HPDE6-E6E7 (cell line): Measurements from ENCODE around the gene RHOC.

Experiments
- DNase-seq: peaks from one replicate; pipeline ENCODE4 v3.0.0; 2011; ENCODE audit warnings: missing footprints; ENCODE audit errors: extremely low spot score

Gene RHOC

DNA sequence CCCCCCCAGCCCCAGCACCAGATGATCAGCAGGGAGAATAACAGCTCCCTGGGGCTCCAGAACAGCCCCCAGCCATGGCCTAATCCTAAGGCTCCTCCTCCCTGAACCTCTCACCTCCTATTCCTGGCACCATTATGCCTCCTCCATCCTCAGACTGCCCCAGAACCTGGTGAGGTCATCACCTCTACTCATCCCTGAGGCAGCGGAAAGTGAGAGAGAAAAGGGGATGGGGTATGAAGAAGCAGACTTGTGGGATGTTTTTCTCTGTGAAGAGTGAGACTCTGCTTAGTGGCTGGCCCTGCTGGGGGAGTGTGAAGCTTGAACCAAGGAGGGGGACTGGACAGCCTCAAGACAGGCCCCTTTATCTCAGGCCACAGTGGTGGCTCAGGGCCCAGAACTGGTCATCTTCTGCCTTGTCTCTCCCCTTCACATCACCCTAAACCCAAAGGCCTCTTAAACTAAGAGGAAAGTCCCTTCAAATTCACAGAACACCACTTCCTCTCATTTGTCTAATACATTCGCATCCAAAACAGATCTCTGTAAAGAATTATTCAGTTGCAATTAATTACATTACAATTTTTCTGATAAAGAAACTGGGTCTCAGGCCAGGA lies 10.4 kb upstream of the RHOC start:
- no peak for DNase-seq

GRCh38 chr1:112716133-112716720 lies 9.3 kb upstream of the RHOC start:
- DNase-seq: peak; percentile 85

GRCh38 chr1:112715264-112716053 lies 8.5 kb upstream of the RHOC start, which contains the start of gene PPM1J:
Gene PPM1J, minus strand, starts transcription at chr1:112715332. Its CDS starts 31 bp downstream, at chr1:112715301.
- DNase-seq: peak; percentile 88

GRCh38 chr1:112714313-112715263 lies 7.7 kb upstream of the RHOC start:
- DNase-seq: no peak

DNA sequence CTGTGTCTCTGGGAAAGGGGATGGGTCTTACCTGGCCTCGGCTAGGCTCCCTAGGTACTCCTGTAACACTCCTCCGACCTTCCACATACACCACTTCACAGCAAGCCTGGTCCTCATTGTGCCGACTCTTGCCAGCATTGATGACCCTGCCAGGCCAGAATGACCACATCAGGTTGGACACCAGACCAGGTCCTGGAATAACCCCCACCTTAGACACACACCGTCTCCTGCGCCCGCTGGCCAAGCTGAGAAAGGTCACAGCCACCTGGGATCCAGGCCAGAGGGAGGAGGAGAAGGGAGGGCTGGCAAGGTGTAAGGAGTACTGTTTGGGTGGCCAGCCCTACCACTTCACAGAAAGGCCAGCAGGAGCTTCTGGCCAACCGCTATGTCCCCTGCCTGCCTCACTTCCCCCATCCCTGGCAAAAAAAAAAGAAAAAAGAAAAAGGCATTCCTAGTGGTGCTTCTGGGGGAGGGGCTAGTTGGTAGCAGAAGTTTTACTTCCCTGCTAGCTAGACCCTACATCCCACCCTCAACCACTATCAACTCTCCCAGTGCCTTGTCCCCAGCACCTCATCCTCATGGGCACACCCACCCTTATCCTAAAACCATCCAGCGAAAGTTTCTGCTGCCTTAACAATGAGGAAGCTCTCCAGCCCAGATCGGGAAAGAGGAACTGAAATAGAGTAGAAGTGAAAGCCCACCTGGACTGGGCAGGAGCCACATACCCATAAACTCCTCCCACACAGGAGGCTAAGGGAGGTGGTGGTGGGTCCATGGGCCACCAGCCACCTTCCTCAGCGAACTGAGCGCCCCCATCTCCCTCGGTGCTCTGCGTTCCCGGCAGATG lies 6.8 kb upstream of the RHOC start:
- DNase-seq: no peak

- no peak for DNase-seq
Observed at GRCh38 chr1:112712701-112713128, 5.8 kb upstream of the RHOC start.

DNA sequence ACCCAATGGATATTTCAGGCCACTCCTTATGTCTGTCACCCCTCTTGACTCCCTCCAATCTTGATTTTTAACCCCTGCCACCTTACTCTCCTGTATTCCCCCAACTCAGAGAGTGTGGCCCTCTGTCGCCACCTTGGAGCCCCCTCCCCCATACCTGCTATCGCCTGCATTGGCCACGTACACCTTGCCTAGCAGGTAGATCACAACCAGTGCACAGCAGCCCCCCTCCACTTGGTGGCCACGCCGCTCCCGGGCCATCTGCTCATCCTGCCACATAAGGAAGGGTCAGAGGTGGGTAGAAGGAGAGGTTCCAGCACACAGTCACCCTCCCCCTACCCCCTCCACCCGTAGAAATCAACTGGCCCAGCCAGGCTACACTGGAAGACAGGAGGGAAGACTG lies 5.3 kb upstream of the RHOC start:
- DNase-seq: no peak

DNA sequence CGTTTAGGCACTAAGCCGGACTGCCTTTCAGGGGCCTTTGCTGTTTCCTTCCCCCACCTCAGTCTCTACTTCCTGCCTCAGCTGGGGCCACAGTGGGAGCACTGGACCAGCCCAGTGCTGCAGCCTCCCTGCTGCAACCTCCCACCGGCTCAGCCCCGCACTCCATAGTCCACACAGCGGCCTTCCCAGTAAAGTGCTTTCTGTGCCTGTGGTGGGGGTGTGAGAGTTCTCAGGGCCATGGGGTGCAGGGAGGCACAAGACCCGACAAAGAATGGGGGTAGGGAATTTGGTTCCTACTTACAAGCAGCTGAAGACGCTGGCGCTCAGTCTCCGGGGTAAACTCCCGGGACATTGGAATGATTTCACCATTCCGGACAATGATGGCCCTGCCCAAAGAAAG lies 4.7 kb upstream of the RHOC start:
- no peak for DNase-seq

- no peak for DNase-seq
Observed at GRCh38 chr1:112711041-112711440, 4.1 kb upstream of the RHOC start.

GRCh38 chr1:112710586-112710985 lies 3.7 kb upstream of the RHOC start:
- no peak for DNase-seq

DNA sequence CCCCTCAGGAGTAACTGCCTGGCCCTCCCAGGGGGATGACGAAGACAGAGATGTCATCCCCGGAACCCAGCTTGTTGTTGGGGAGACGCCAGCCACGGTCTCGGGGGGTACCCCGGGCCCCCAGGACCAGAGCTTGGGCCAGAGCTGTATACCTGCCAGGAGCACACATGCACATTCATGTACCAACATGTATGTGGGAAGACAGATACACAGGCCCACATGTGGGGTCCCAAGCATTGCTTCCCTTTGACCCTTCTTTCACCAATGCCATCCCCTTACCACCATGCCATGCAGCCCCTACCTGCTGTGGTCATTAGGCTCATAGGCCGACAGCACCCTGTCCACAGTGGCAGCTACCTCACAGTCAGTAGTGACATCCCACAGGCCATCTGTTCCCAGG lies 3.2 kb upstream of the RHOC start:
- no peak for DNase-seq

DNA sequence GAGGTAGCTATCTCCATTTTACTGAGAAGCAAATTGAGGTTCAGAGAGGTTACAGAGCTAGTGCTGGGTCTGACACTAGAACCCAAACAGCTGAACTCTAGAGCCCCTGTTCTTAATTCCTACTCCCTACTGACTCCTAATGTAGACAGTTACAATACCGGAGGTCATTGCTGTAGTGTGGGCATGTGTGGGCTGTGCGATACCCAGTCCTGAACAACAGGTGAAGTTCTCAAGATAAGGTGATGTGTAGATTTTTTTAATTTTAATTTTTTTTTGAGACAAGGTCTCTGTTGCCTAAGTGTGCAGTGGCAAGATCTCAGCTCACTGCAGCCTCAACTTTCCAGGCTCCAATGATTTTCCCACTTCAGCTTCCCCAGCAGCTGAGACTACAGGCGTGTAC lies 1.6 kb upstream of the RHOC start:
- DNase-seq: no peak

GRCh38 chr1:112708002-112708448 lies 1.1 kb upstream of the RHOC start:
- no peak for DNase-seq

GRCh38 chr1:112707221-112708001 lies 484 bp upstream of the RHOC start:
- peak; percentile 78 for DNase-seq

- DNase-seq: peak; percentile 91
Observed at GRCh38 chr1:112704934-112705627, 1.8 kb downstream of the RHOC start.

DNA sequence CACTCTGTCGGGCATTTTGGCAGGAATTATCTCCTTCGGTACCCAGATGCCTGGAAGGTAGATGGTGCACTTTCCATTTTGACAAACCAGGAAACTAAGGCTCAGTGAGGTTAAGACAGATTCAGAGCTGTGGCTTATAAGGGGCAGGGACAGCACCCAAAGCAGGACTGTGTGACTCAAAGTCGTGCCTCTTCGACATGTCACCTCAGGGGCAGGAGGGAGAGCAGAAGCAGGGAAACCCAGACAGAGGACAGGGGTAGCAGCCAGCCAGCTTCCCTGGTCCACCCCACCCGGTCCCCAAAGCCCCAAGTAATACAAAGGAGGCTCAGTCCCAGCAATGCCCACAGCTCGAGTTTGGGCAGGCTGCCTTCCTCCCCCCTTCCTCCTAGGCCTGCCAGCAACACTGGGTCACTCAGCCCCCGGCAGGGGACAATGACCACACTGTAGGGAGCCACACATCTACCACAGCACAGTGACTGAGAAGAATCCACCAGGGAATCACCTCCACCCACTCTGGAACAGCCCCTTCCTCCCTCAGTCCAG lies 2.5 kb downstream of the RHOC start:
- DNase-seq: no peak

- DNase-seq: no peak
Observed at GRCh38 chr1:112703706-112704105, 3.2 kb downstream of the RHOC start.

DNA sequence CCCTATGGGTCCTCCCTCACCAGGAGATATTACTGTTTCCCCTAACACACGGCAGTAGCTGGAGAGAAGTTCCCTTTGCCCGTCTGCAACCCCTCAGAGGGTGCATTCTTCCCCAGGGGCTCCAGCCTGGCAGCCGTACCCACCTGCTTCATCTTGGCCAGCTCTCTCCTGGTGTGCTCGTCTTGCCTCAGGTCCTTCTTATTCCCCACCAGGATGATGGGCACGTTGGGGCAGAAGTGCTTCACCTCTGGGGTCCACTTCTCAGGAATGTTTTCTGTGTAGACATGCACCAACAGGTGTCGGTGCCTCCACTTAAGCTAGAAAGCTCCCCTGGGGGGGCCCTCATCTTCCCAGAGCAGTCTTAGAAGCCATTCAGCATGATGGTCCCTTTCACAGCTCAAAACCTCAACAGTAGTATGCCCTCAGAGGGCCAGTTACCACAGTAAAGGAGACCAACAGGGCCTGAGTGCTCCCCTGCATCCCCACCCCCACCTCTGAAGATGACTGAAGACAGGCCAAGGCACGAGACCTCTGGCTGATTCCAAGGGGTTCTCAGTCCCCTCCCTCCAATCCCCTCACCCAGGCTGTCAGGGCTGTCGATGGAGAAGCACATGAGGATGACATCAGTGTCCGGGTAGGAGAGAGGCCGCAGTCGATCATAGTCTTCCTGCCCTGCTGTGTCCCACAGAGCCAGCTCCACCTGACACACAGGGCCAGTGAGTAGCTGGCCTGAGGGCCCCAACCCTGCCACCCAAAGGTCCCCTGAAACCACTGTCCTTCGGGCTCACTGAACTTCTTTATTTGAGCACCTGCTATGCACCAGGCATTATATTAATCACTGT lies 4.3 kb downstream of the RHOC start:
- no peak for DNase-seq
